DND-41 (cell line): ENCODE measurements around the gene BTRC.

Experiments used
- CTCF ChIP-seq: IDR thresholded peaks from 2 replicates; pipeline ENCODE4 v1.5.1; 2012; ENCODE audit warnings: borderline replicate concordance, low read length, moderate library complexity, mild to moderate bottlenecking; ENCODE audit not compliant: poor library complexity, severe bottlenecking; ENCODE audit errors: extremely low read depth
- EZH2 ChIP-seq: IDR thresholded peaks from 3 replicates; pipeline ENCODE4 v1.6.1; 2012; ENCODE audit warnings: borderline replicate concordance, low read depth, mild to moderate bottlenecking, moderate library complexity, low read length, inconsistent platforms; ENCODE audit not compliant: severe bottlenecking

GRCh38 chr10:101506829-101507661 is 153.1 kb downstream of the BTRC start:
- TF ChIP-seq CTCF: no peak
- no peak for TF ChIP-seq EZH2
